ENCODE measurements around the gene PPP1R3D. TPM values are rescaled to one million over a fixed set of nuclear protein-coding genes. Genes with fewer than 3 reads are reported as not detected.

PPP1R3D gene
- total RNA-seq, 1 experiment from 2014 or later, result 4.9 TPM

DNA sequence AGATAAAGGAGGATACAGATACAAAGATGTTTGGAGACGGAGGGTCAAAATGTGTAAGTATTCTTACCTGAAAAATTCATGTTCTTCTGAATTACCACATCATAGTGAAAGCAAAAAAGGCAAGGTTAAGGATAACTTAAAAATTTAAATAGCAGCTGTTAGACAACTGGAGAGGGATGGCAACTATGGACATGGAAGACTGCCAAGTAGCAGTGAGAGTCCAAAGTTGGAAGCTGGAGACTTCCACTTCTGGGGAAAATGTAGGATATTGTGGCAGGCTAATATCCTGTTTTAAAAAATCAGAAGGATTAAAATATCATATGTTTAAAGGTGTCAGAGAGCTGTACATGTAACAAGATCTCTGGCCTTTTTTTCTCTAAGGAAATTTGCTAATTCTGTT, 36.5 kb downstream of the PPP1R3D start:
- BruUV-seq (replicated peaks), result no TSS peak
- H3K27me3 ChIP-seq (replicated peaks; ENCODE audit: insufficient read depth, low read depth, low read length, poor library complexity), result peaks cover 35% of the 10 kb centered on the region
- CTCF ChIA-PET, result no interaction called here
- DNase-seq (ENCODE audit: low spot score), result no peak
- intact Hi-C loops (cut with micrococcal nuclease; ENCODE audit: unreplicated experiment), result no loop called here
- no peaks in the 10 kb centered on the region for H3K4me1 ChIP-seq (ENCODE audit: insufficient read depth, low read length, poor library complexity, severe bottlenecking)
- no peak overlapping the region for H3K4me3 ChIP-seq (ENCODE audit: low read depth, low read length, poor library complexity, severe bottlenecking)
- POLR2A ChIA-PET (ENCODE audit: low non-redundant PET), result no interaction called here
- H3K36me3 ChIP-seq (ENCODE audit: insufficient read depth, low read length, poor library complexity, severe bottlenecking), result no peaks in the 10 kb centered on the region
- no peaks in the 10 kb centered on the region for H3K9me3 ChIP-seq (ENCODE audit: low read depth, low read length, poor library complexity, severe bottlenecking)
- TF ChIP-seq EZH2 (IDR thresholded peaks at IDR 0.05; ENCODE audit: borderline replicate concordance, low read depth, low read length, poor library complexity, severe bottlenecking), result no peak
- TF ChIP-seq, protein P1, sequence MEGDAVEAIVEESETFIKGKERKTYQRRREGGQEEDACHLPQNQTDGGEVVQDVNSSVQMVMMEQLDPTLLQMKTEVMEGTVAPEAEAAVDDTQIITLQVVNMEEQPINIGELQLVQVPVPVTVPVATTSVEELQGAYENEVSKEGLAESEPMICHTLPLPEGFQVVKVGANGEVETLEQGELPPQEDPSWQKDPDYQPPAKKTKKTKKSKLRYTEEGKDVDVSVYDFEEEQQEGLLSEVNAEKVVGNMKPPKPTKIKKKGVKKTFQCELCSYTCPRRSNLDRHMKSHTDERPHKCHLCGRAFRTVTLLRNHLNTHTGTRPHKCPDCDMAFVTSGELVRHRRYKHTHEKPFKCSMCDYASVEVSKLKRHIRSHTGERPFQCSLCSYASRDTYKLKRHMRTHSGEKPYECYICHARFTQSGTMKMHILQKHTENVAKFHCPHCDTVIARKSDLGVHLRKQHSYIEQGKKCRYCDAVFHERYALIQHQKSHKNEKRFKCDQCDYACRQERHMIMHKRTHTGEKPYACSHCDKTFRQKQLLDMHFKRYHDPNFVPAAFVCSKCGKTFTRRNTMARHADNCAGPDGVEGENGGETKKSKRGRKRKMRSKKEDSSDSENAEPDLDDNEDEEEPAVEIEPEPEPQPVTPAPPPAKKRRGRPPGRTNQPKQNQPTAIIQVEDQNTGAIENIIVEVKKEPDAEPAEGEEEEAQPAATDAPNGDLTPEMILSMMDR (conservative IDR thresholded peaks at IDR 0.05; ENCODE audit: low read depth, low read length), result no peak
- no peak overlapping the region for H3K27ac ChIP-seq (ENCODE audit: low read depth, low read length, poor library complexity, severe bottlenecking)

DNA sequence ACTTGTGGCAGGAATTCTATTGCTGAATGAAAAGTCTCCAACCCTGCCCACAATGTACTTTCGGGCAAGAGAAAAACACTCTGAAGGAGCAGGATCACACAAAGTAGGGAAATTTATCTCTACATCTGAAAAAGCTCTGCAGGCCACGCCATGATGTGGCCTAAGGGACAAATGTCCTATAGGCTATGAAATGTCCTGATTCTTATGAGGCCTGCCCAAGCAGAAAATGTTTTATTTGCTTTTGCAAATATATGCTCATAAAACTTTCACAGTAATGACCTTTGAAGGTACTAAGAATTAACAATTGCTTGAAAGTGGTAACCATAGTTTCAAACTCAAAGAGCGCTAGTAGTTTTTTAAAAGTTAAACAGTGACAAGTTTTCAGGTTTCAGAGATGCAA, 37.6 kb downstream of the PPP1R3D start:
- no peak overlapping the region for H3K4me3 ChIP-seq (ENCODE audit: low read depth, low read length, poor library complexity, severe bottlenecking)
- H3K4me1 ChIP-seq (ENCODE audit: insufficient read depth, low read length, poor library complexity, severe bottlenecking), result no peaks in the 10 kb centered on the region
- CTCF ChIA-PET, result no interaction called here
- TF ChIP-seq, protein P1 (conservative IDR thresholded peaks at IDR 0.05; ENCODE audit: low read depth, low read length), result no peak
- TF ChIP-seq EZH2 (IDR thresholded peaks at IDR 0.05; ENCODE audit: borderline replicate concordance, low read depth, low read length, poor library complexity, severe bottlenecking), result no peak
- no peaks in the 10 kb centered on the region for H3K36me3 ChIP-seq (ENCODE audit: insufficient read depth, low read length, poor library complexity, severe bottlenecking)
- intact Hi-C loops (cut with micrococcal nuclease; ENCODE audit: unreplicated experiment), result no loop called here
- H3K9me3 ChIP-seq (ENCODE audit: low read depth, low read length, poor library complexity, severe bottlenecking), result no peaks in the 10 kb centered on the region
- H3K27me3 ChIP-seq (replicated peaks; ENCODE audit: insufficient read depth, low read depth, low read length, poor library complexity), result peaks cover 30% of the 10 kb centered on the region
- DNase-seq (ENCODE audit: low spot score), result no peak
- BruUV-seq (replicated peaks), result no TSS peak
- H3K27ac ChIP-seq (ENCODE audit: low read depth, low read length, poor library complexity, severe bottlenecking), result no peak overlapping the region
- POLR2A ChIA-PET (ENCODE audit: low non-redundant PET), result no interaction called here

DNA sequence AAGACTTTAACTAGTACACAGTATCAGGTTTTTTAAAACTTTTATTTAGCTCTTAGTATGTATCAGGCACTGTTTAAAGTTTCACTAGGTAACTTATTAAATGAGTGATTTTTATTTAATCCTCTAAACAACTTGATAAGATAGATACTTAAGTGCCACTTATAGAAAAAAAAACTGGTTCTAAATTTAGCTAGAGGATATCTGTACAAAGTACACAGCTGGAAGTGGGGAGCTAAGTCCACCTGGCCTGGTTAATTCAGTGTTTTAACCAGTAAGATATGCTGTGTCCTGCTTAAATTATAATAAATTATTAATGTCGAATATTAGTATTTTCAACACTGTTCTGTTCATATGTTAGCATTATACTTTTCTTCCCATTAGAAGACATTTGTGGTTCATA, 44.2 kb downstream of the PPP1R3D start:
- H3K27ac ChIP-seq (ENCODE audit: low read depth, low read length, poor library complexity, severe bottlenecking), result no peak overlapping the region
- H3K9me3 ChIP-seq (ENCODE audit: low read depth, low read length, poor library complexity, severe bottlenecking), result no peaks in the 10 kb centered on the region
- no TSS peak for BruUV-seq (replicated peaks)
- ChIA-PET POLR2A (ENCODE audit: low non-redundant PET) (no interaction called here), CTCF (no interaction called here)
- H3K27me3 ChIP-seq (replicated peaks; ENCODE audit: insufficient read depth, low read depth, low read length, poor library complexity), result peaks cover 16% of the 10 kb centered on the region
- no peaks in the 10 kb centered on the region for H3K4me1 ChIP-seq (ENCODE audit: insufficient read depth, low read length, poor library complexity, severe bottlenecking)
- TF ChIP-seq, protein P1 (conservative IDR thresholded peaks at IDR 0.05; ENCODE audit: low read depth, low read length), result no peak
- TF ChIP-seq EZH2 (IDR thresholded peaks at IDR 0.05; ENCODE audit: borderline replicate concordance, low read depth, low read length, poor library complexity, severe bottlenecking), result no peak
- DNase-seq (ENCODE audit: low spot score), result no peak
- no peak overlapping the region for H3K4me3 ChIP-seq (ENCODE audit: low read depth, low read length, poor library complexity, severe bottlenecking)
- intact Hi-C loops (cut with micrococcal nuclease; ENCODE audit: unreplicated experiment), result no loop called here
- H3K36me3 ChIP-seq (ENCODE audit: insufficient read depth, low read length, poor library complexity, severe bottlenecking), result no peaks in the 10 kb centered on the region

Data from A673 (cell line).